Fibroblast of lung (primary cell): ENCODE results near the gene SCYL1. TPM values are rescaled to one million over a fixed set of nuclear protein-coding genes. Genes with fewer than 3 reads are reported as not detected.

Experiments
- DNase-seq, 2 donors: peaks; one replicate each; pipeline versions ENCODE4 v3.0.0 to v3.0.0-alpha.2; 2010; ENCODE audit warnings: low read depth in 2 of 2
- H2AFZ ChIP-seq: 2 replicates; pipeline ENCODE4 v1.5.1; 2012; ENCODE audit warnings: low read length, control low read depth, inconsistent platforms
- H3K27ac ChIP-seq: 2 replicates; pipeline ENCODE4 v1.5.1; 2011; ENCODE audit warnings: low read length, control low read depth; ENCODE audit not compliant: insufficient read depth
- H3K27me3 ChIP-seq: 2 replicates; pipeline ENCODE4 v1.5.1; 2011; ENCODE audit warnings: mild to moderate bottlenecking, low read length; ENCODE audit not compliant: control insufficient read depth, insufficient read depth
- H3K36me3 ChIP-seq: 2 replicates; pipeline ENCODE4 v1.5.1; 2011; ENCODE audit warnings: low read length; ENCODE audit not compliant: control insufficient read depth, insufficient read depth
- H3K4me1 ChIP-seq: 2 replicates; pipeline ENCODE4 v1.5.1; 2011; ENCODE audit warnings: low read length; ENCODE audit not compliant: control insufficient read depth, insufficient read depth; ENCODE audit errors: extremely low read depth
- H3K4me2 ChIP-seq: 2 replicates; pipeline ENCODE4 v1.5.1; 2011; ENCODE audit warnings: low read length, control low read depth; ENCODE audit not compliant: insufficient read depth; ENCODE audit errors: extremely low read depth
- H3K4me3 ChIP-seq, 4 experiments: fragments of 200-600 bp in 1 of 4; sonication (generic) in 1 of 4; replicated peaks in 1 of 4; 2 replicates each; pipeline ENCODE4 v1.5.1; 2011 to 2016; ENCODE audit warnings: low read length in 4 of 4, low read depth in 3 of 4, mild to moderate bottlenecking in 3 of 4, control low read depth in 2 of 4, inconsistent platforms in 1 of 4, mixed read lengths in 1 of 4; ENCODE audit not compliant: insufficient read depth in 1 of 4; ENCODE audit errors: control extremely low read depth in 1 of 4
- H3K79me2 ChIP-seq: 2 replicates; pipeline ENCODE4 v1.5.1; 2012; ENCODE audit warnings: mild to moderate bottlenecking, low read length, inconsistent platforms; ENCODE audit not compliant: control insufficient read depth, insufficient read depth
- H3K9ac ChIP-seq: 2 replicates; pipeline ENCODE4 v1.5.1; 2011; ENCODE audit warnings: mild to moderate bottlenecking, low read length, control low read depth; ENCODE audit not compliant: insufficient read depth
- H3K9me3 ChIP-seq: 2 replicates; pipeline ENCODE4 v1.5.1; 2012; ENCODE audit warnings: low read depth, low read length; ENCODE audit not compliant: control insufficient read depth, insufficient read depth
- H4K20me1 ChIP-seq: 2 replicates; pipeline ENCODE4 v1.5.1; 2011; ENCODE audit warnings: low read length; ENCODE audit not compliant: control insufficient read depth, insufficient read depth; ENCODE audit errors: extremely low read depth
- EZH2 ChIP-seq: IDR thresholded peaks from 2 replicates; pipeline ENCODE4 v1.5.1; 2012; ENCODE audit warnings: low read length, control low read depth, mild to moderate bottlenecking; ENCODE audit errors: missing control alignments
- polyA plus RNA-seq, 2 donors: library from polyadenylated mRNA; depleted of rRNA in 1 of 2; stranded (reverse) in 1 of 2; unstranded in 1 of 2; fragments of >200 nt; gene quantifications; 2 replicates each; pipeline ENCODE4 v1.2.1, GENCODE V29; 2011 to 2012; ENCODE audit warnings: missing spikeins in 1 of 2
- total RNA-seq: library from RNA; depleted of rRNA; stranded (reverse); fragments of >200 nt; gene quantifications from 2 replicates; pipeline ENCODE4 v1.2.1, GENCODE V29; 2014
- TF ChIP-seq, protein P1 (sequence below), 2 donors: IDR thresholded peaks in 1 of 2; conservative IDR thresholded peaks in 1 of 2; 1 replicate in 1 of 2; 2 replicates in 1 of 2; pipeline ENCODE4 v1.5.1; 2011 to 2012; ENCODE audit warnings: low read length in 2 of 2, control low read depth in 1 of 2, inconsistent platforms in 1 of 2, low read depth in 1 of 2, mild to moderate bottlenecking in 1 of 2

Gene SCYL1
- total and polyA plus RNA-seq, 2 donors (not counting 1 experiment from before 2014, with no cell fraction given): 58.2 to 84.6 TPM

DNA sequence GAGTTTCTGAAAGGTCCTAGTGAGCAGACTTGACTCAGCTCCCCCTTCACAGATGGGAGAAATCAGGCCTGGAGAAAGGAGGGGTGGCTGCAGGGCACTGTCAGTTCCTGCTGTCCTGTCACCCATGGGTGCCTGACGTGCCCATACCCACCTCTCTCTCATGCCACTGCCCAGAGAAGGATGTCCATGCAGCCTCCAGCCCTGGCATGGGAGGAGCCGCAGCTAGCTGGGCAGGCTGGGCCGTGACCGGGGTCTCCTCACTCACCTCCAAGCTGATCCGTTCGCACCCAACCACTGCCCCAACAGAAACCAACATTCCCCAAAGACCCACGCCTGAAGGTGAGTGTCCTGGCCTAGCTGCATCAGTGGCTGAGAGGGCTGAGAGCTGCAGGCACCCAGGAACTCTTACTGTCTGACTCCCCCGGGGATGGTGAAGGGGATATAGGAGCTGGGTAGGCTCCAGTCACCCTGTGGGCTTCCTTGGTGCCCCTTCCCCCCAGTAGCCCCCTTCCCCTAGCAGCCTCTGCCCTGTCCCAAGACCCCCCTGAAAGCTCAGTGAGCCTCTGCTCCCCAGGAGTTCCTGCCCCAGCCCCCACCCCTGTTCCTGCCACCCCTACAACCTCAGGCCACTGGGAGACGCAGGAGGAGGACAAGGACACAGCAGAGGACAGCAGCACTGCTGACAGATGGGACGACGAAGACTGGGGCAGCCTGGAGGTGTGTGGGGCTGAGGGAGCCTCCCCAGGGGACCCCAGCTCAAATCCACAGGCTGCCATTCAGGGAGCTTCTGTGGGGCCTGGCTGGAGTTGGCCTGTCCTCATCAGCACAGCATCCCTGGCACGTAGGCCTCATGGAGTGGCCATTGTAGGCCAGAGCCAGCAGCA lies 11.8 kb downstream of the SCYL1 start:
- H3K79me2 ChIP-seq: no peaks in the 10 kb centered on the region
- no peaks in the 10 kb centered on the region for H3K9me3 ChIP-seq
- H2AFZ ChIP-seq: no peak overlapping the region
- no peaks in the 10 kb centered on the region for H3K27me3 ChIP-seq
- H4K20me1 ChIP-seq: no peaks in the 10 kb centered on the region
- no peak overlapping the region for H3K9ac ChIP-seq
- TF ChIP-seq, protein P1, sequence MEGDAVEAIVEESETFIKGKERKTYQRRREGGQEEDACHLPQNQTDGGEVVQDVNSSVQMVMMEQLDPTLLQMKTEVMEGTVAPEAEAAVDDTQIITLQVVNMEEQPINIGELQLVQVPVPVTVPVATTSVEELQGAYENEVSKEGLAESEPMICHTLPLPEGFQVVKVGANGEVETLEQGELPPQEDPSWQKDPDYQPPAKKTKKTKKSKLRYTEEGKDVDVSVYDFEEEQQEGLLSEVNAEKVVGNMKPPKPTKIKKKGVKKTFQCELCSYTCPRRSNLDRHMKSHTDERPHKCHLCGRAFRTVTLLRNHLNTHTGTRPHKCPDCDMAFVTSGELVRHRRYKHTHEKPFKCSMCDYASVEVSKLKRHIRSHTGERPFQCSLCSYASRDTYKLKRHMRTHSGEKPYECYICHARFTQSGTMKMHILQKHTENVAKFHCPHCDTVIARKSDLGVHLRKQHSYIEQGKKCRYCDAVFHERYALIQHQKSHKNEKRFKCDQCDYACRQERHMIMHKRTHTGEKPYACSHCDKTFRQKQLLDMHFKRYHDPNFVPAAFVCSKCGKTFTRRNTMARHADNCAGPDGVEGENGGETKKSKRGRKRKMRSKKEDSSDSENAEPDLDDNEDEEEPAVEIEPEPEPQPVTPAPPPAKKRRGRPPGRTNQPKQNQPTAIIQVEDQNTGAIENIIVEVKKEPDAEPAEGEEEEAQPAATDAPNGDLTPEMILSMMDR (conservative IDR thresholded peaks at IDR 0.05 in 1 of 2, IDR thresholded peaks at IDR 0.05 in 1 of 2; ENCODE audit: low read depth in 1 of 2, low read length in 2 of 2): no peak
- no peak for TF ChIP-seq EZH2
- H3K4me1 ChIP-seq: peaks cover 8% of the 10 kb centered on the region
- no peak overlapping the region for H3K4me2 ChIP-seq
- no peak for DNase-seq
- no peak overlapping the region for H3K4me3 ChIP-seq
- peaks cover 49% of the 10 kb centered on the region for H3K36me3 ChIP-seq
- H3K27ac ChIP-seq: no peak overlapping the region

DNA sequence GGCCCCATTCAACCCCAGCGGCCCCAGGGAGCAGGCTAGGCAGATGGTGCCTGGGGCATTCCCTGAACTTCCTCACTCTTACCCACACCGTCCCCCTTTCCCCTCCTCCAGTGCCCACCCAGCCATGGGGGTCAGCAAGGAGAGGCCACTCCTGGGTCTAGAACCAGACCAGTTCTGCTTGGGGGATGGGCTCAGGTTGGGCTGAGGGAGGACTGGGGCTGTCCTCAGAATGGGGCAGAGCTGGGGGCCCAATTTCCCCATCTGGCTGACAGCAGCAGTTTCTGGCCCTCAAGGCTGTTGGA lies 12.4 kb downstream of the SCYL1 start:
- H4K20me1 ChIP-seq: no peaks in the 10 kb centered on the region
- H3K79me2 ChIP-seq: no peaks in the 10 kb centered on the region
- H3K27me3 ChIP-seq: no peaks in the 10 kb centered on the region
- no peak overlapping the region for H3K27ac ChIP-seq
- H3K4me3 ChIP-seq: no peak overlapping the region
- DNase-seq: no peak
- H3K9me3 ChIP-seq: no peaks in the 10 kb centered on the region
- H2AFZ ChIP-seq: no peak overlapping the region
- TF ChIP-seq EZH2: no peak
- TF ChIP-seq, protein P1 (conservative IDR thresholded peaks at IDR 0.05 in 1 of 2, IDR thresholded peaks at IDR 0.05 in 1 of 2; ENCODE audit: low read depth in 1 of 2, low read length in 2 of 2): no peak
- H3K36me3 ChIP-seq: peaks cover 48% of the 10 kb centered on the region
- peaks cover 8% of the 10 kb centered on the region for H3K4me1 ChIP-seq
- no peak overlapping the region for H3K4me2 ChIP-seq
- H3K9ac ChIP-seq: no peak overlapping the region

DNA sequence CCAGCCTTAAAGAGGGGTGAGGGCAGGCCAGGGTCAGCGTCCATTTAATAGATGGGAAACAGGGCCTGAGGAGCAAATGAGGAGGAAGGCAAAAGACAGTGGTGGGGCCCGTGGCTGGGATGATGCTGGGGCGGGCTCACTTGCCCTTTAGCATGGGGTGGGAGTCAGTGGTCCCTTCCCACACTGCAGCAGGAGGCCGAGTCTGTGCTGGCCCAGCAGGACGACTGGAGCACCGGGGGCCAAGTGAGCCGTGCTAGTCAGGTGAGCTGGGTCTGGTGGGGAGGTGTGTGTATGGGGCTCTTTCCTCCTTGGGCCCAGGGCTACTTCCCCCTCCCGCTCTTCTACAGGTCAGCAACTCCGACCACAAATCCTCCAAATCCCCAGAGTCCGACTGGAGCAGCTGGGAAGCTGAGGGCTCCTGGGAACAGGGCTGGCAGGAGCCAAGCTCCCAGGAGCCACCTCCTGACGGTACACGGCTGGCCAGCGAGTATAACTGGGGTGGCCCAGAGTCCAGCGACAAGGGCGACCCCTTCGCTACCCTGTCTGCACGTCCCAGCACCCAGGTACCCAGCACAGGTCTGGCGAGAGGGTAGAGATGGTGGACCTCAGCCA lies 12.8 kb downstream of the SCYL1 start:
- no peak overlapping the region for H2AFZ ChIP-seq
- H3K9ac ChIP-seq: no peak overlapping the region
- no peaks in the 10 kb centered on the region for H3K79me2 ChIP-seq
- TF ChIP-seq, protein P1 (conservative IDR thresholded peaks at IDR 0.05 in 1 of 2, IDR thresholded peaks at IDR 0.05 in 1 of 2; ENCODE audit: low read depth in 1 of 2, low read length in 2 of 2): no peak
- TF ChIP-seq EZH2: no peak
- H3K4me1 ChIP-seq: peaks cover 8% of the 10 kb centered on the region
- H3K4me2 ChIP-seq: no peak overlapping the region
- DNase-seq: no peak
- no peaks in the 10 kb centered on the region for H3K9me3 ChIP-seq
- no peak overlapping the region for H3K4me3 ChIP-seq
- H3K27ac ChIP-seq: no peak overlapping the region
- H3K36me3 ChIP-seq: peaks cover 45% of the 10 kb centered on the region
- H4K20me1 ChIP-seq: no peaks in the 10 kb centered on the region
- H3K27me3 ChIP-seq: no peaks in the 10 kb centered on the region
